Activated naive CD8-positive, alpha-beta T cell treated with anti-CD3 and anti-CD28 coated beads, Interleukin-2, amount 50 U/mL, for 16 hours (primary cell): ENCODE results near the gene MAP4.

Source experiments
- DNase-seq: peaks from one replicate; pipeline ENCODE4 v3.0.0-alpha.2; 2020; ENCODE audit warnings: low read depth, low spot score

The MAP4 gene

GRCh38 chr3:47867451-47868044, 148.7 kb downstream of the MAP4 start:
- no peak for DNase-seq

GRCh38 chr3:47865192-47865591, 151.0 kb downstream of the MAP4 start:
- no peak for DNase-seq

GRCh38 chr3:47863391-47864128, 152.7 kb downstream of the MAP4 start:
- no peak for DNase-seq

GRCh38 chr3:47859956-47860605, 156.1 kb downstream of the MAP4 start:
- DNase-seq, result no peak

- DNase-seq, result no peak
Observed at GRCh38 chr3:47857151-47857550, 159.1 kb downstream of the MAP4 start.

GRCh38 chr3:47856669-47857068, 159.5 kb downstream of the MAP4 start:
- no peak for DNase-seq

GRCh38 chr3:47855461-47856383, 160.5 kb downstream of the MAP4 start:
- no peak for DNase-seq

- DNase-seq, result no peak
Observed at GRCh38 chr3:47854720-47855455, 161.3 kb downstream of the MAP4 start.

- DNase-seq, result no peak
Observed at GRCh38 chr3:47854267-47854666, 161.9 kb downstream of the MAP4 start.

GRCh38 chr3:47852604-47853602, 163.3 kb downstream of the MAP4 start:
- DNase-seq, result no peak

- no peak for DNase-seq
Observed at GRCh38 chr3:47851888-47852603, 164.2 kb downstream of the MAP4 start.

- no peak for DNase-seq
Observed at GRCh38 chr3:47850564-47851410, 165.4 kb downstream of the MAP4 start.

- DNase-seq, result no peak
Observed at GRCh38 chr3:47849699-47850563, 166.3 kb downstream of the MAP4 start.

GRCh38 chr3:47849186-47849698, 167.0 kb downstream of the MAP4 start:
- DNase-seq, result no peak

- DNase-seq, result no peak
Observed at GRCh38 chr3:47848599-47849117, 167.6 kb downstream of the MAP4 start.

GRCh38 chr3:47847801-47848518, 168.3 kb downstream of the MAP4 start:
- no peak for DNase-seq
